GM21526 (cell line): ENCODE results near the gene ATP5MC2.
"Not testable (repeated sequence)": the region's sequence is repeated elsewhere in the genome, so short reads cannot be mapped to it uniquely, and the experiment has no call there.

Experiments used
- ATAC-seq: cut with Tn5 transposase; IDR thresholded peaks from one replicate; pipeline ENCODE4 v1.9.1; 2021; ENCODE audit warnings: moderate library complexity; ENCODE audit not compliant: unreplicated experiment, low FRiP score

Gene ATP5MC2

GRCh38 chr12:53675701-53676607 is at the start of gene ATP5MC2:
ATP5MC2 (minus strand) TSS chr12:53676083; CDS start chr12:53672614, 3,469 bp downstream.
- peak; percentile 90 for ATAC-seq

GRCh38 chr12:53722450-53723041 is 46.7 kb upstream of the ATP5MC2 start:
- no peak for ATAC-seq

- no peak for ATAC-seq
Observed at GRCh38 chr12:53720946-53721345, 45.1 kb upstream of the ATP5MC2 start.

DNA sequence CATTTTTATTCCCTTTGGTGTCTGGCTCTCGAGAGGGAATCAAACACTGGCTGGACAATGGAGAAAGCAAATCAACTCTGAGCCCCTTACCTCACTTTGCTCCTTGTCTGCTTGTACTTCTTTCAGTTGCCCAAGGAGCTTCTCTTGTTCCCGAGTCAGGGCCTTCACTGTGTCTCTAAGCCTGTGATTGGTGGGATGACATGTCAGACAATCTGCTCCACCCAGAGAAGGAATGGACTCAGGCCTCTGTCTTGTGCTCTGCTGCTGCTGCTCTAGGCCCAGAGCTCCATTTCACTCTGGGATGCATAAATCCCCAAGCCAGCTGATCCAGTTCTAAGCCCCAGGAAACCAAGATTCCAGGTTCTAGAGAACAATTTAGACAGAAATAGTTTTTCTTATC is 43.8 kb upstream of the ATP5MC2 start:
- no peak for ATAC-seq

GRCh38 chr12:53718567-53718966 is 42.7 kb upstream of the ATP5MC2 start:
- not testable (repeated sequence) for ATAC-seq

DNA sequence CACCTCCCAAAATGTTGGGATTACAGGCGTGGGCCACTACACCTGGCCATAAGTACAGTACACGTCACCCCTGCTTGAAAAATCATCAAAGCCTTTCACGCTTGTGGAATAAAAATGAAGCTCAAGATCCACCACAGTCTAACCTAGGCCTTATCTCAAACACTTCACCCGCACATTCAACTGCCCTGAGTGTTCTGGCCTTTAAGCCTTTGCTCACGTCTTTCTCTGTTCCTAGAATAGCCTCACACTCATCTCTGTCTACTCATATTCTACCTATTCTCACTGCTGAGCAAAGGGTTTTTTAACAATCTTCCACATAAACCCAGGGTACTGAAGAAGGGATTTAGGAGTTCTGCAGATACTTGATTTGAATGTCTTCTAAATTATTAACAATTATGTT is 41.4 kb upstream of the ATP5MC2 start:
- ATAC-seq = no peak

DNA sequence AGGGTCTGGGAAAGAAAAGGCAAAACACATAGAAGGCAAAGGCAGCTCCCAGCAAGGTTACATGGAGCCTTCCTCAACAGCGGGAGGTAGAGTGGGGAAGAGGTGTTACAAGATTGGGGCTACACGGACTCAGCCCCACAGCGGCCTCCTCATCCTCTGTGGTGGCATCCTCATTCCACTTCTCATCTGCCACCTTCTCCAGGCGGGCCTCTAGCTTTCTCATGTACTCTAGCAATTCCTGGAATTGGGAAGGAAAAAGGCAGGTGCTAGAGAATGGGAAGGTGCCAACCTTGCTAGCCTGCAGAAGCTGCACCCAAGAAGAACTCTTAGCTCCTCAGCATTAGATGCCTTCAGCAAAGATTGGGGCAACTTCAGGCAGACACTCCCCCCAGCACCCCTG is 38.1 kb upstream of the ATP5MC2 start:
- no peak for ATAC-seq

- no peak for ATAC-seq
Observed at GRCh38 chr12:53713516-53713915, 37.6 kb upstream of the ATP5MC2 start.

DNA sequence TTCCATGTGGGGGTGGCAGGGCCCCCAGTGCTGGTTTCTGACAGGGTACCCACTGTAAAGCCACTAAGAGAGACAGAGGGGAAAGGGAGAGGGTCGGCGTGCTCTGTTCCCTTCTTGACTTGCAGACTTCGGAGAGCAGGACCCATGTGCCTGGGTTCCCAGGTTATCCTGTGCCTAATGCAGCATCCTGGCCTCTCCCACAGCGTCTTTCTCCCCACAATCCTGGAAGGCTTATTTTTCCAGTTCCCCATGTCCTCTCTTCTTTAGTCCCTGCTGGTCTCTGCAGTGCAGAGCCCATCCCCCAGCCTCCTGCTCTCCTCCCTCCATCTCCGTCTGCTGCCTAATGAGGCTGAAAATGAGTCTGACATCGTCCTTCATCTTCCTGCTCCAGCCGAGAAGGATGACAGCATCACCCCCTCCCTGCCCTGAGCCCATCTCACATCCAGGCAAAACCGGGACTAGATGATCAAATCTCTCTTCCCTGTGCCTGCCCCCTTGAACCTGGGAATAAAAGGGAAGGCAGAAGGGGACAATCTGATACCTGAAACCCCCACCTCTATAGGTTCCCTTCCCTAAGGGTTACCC is 36.3 kb upstream of the ATP5MC2 start:
- no peak for ATAC-seq

DNA sequence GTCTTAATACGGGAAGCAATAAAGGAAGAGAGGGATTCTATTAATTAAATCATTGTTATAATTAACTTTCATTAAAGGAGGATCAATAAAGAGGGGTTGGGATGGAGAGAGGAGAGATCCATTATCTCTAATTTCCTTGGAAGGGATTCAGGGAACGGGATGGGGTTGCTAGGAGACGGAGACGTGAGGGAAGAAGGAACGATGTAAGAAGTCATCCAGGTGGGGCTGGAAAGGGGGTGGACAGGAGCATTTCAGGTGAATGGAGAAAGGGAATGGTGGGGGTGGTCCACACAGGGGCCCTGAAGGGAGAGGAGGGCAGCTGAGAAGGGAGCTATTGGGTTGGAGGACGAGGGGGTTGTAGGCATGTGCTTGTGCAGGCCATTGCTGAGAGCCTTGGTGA is 34.2 kb upstream of the ATP5MC2 start:
- no peak for ATAC-seq

GRCh38 chr12:53709671-53710070 is 33.8 kb upstream of the ATP5MC2 start:
- ATAC-seq = no peak

- no peak for ATAC-seq
Observed at GRCh38 chr12:53706080-53706479, 30.2 kb upstream of the ATP5MC2 start.

GRCh38 chr12:53703756-53704155 is 27.9 kb upstream of the ATP5MC2 start:
- ATAC-seq = no peak

DNA sequence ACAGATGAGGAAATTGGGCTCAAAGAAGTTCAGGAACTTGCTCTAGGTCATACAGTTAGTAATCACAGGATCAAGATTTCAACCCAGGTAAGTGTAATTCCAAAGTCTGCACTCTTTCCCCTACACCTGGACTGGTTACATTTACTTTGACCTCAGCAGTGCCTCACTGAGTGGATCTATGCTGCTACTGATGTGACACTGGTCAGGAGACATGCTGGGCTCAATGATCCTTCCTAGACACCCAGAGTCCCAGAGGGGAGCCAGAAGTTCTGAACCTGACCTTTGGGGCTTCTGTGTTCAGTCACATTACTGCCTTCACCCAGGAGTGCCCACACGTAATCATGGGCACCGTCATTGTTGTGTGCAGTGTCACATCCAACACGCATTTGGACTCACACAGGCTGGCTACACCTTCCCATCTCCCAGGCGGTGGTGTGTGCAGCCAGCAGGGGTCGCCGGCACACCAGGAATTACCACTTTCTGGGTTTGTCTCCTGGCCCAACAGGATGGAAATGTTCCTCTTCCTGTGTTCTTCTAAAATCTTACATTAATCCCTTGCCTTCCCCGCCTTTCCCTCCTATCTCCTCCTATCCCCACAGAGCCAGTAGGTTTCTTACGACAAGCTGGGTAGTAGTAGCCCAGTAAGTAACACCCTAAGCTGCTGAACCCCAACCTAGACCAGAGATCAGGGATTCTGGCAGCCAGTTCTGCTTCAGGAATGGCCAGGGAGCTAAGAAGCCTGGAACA is 25.8 kb upstream of the ATP5MC2 start:
- ATAC-seq = no peak

DNA sequence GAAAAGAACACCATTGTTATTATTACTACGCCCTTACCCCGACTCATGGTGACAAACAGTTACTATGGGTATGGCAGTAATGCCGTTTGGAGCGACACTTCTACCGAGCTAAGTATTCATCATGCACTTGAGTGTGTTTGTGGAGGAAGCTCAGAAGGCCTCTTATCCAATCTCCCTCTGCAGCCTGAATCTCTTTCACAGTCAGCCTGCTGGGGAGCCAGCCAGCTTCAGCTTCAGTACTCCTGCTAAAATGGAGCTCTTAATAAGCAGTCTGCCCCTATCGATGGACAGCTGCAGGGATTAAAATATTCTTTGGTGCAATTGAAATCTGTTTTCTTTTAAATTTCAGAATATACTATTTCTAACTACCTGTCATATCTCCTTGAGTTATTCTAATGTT is 24.7 kb upstream of the ATP5MC2 start:
- ATAC-seq = no peak

- ATAC-seq = no peak
Observed at GRCh38 chr12:53699678-53700025, 23.8 kb upstream of the ATP5MC2 start.

- ATAC-seq = no peak
Observed at GRCh38 chr12:53698948-53699677, 23.2 kb upstream of the ATP5MC2 start.

DNA sequence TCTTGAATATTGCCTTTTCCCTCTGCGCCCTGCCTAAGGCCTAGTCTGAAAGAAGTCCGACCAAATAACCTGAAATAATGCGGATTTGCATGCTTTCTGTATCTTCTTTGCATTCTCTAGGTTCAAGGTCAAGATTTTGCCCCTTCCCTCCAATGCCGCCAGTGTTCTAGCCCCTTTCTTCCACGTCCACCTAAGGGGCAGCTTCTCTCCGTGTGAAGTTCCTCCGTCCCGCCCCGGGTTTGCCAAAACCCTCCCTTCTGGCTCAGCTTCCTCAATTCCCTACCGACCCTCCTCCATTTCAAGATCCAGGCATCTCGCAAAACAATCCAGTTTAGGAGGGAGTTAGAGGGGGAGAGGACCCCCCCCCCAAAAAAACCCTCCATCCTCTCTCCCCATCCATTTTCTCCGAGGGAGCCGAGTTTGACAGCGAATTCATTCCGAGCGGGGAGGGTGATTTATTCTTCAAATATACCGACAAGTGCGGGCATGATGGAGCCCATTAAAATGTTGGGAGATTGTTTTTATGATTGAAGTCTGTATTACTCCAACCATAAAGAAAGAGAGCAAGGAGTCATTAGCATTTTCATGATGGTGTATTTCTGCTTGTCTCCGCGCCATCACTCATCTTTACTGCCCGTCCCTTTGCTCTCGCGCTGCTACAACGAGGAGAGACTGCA is 20.9 kb upstream of the ATP5MC2 start:
- no peak for ATAC-seq

- no peak for ATAC-seq
Observed at GRCh38 chr12:53696285-53696654, 20.4 kb upstream of the ATP5MC2 start.
